OCI-LY1 (cell line): ENCODE results near the gene DPF1.

Experiments
- H2AFZ ChIP-seq: fragments of 200-600 bp; sonication (generic), shearing (Covaris generic); 2 replicates; pipeline ENCODE4 v1.6.0; 2014; ENCODE audit warnings: antibody characterized with exemption, mild to moderate bottlenecking, low read length
- H3F3A ChIP-seq: fragments of 200-600 bp; sonication (generic), shearing (Covaris generic); 2 replicates; pipeline ENCODE4 v1.6.0; 2014; ENCODE audit warnings: mild to moderate bottlenecking, antibody characterized with exemption, low read length, moderate library complexity; ENCODE audit not compliant: insufficient read depth
- H3K27ac ChIP-seq: fragments of 200-600 bp; sonication (generic); 2 replicates; pipeline ENCODE4 v1.5.1; 2014; ENCODE audit warnings: low read length, mixed run types, mild to moderate bottlenecking, low read depth; ENCODE audit not compliant: poor library complexity, severe bottlenecking
- H3K27me3 ChIP-seq: fragments of 200-600 bp; sonication (generic); 2 replicates; pipeline ENCODE4 v1.6.0; 2014; ENCODE audit warnings: antibody characterized with exemption, mild to moderate bottlenecking, low read length, moderate library complexity; ENCODE audit not compliant: insufficient read depth
- H3K36me3 ChIP-seq: fragments of 200-600 bp; sonication (generic); 2 replicates; pipeline ENCODE4 v1.6.1; 2014; ENCODE audit warnings: mild to moderate bottlenecking, antibody characterized with exemption, low read length, moderate library complexity, mixed read lengths; ENCODE audit not compliant: insufficient read depth
- H3K4me1 ChIP-seq: fragments of 200-600 bp; sonication (generic); 2 replicates; pipeline ENCODE4 v1.5.1; 2014; ENCODE audit warnings: mild to moderate bottlenecking, low read length, moderate library complexity; ENCODE audit not compliant: insufficient read depth, severe bottlenecking
- H3K4me2 ChIP-seq: fragments of 200-600 bp; sonication (generic), shearing (Covaris generic); 2 replicates; pipeline ENCODE4 v1.6.1; 2014; ENCODE audit warnings: low read length
- H3K4me3 ChIP-seq: fragments of 200-600 bp; sonication (generic); 2 replicates; pipeline ENCODE4 v1.5.1; 2014; ENCODE audit warnings: low read length, low read depth, mild to moderate bottlenecking, mixed read lengths; ENCODE audit not compliant: poor library complexity, severe bottlenecking
- H3K79me2 ChIP-seq: fragments of 200-600 bp; shearing (Covaris generic); 2 replicates; pipeline ENCODE4 v1.6.1; 2016; ENCODE audit warnings: mixed run types, low read length, mixed read lengths; ENCODE audit not compliant: insufficient read depth
- H3K9ac ChIP-seq: fragments of 200-600 bp; sonication (generic), shearing (Covaris generic); 2 replicates; pipeline ENCODE4 v1.6.1; 2014; ENCODE audit warnings: mild to moderate bottlenecking, low read length, mixed read lengths
- H3K9me2 ChIP-seq: fragments of 200-600 bp; sonication (generic), shearing (Covaris generic); 2 replicates; pipeline ENCODE4 v1.6.1; 2014; ENCODE audit warnings: low read depth, mild to moderate bottlenecking, low read length, mixed read lengths
- H3K9me3 ChIP-seq: fragments of 200-600 bp; shearing (Covaris generic); 2 replicates; pipeline ENCODE4 v1.6.1; 2014; ENCODE audit warnings: low read length, mixed read lengths
- H4K20me1 ChIP-seq: fragments of 200-600 bp; sonication (generic), shearing (Covaris generic); 2 replicates; pipeline ENCODE4 v1.6.0; 2016; ENCODE audit warnings: mild to moderate bottlenecking, low read length; ENCODE audit not compliant: insufficient read depth
- CTCF ChIP-seq: fragments of 200-600 bp; sonication (generic), shearing (Covaris generic); IDR thresholded peaks from 2 replicates; pipeline ENCODE4 v1.5.1; 2017; ENCODE audit warnings: mild to moderate bottlenecking, antibody characterized with exemption, low read length, moderate library complexity, mixed read lengths
- EZH2 ChIP-seq: fragments of 200-600 bp; sonication (generic), shearing (Covaris generic); IDR thresholded peaks from 2 replicates; pipeline ENCODE4 v1.8.0; 2017; ENCODE audit warnings: borderline replicate concordance, mixed run types, mild to moderate bottlenecking, antibody characterized with exemption, low read length, moderate library complexity, mixed read lengths

Gene DPF1

GRCh38 chr19:38239816-38240215 is 15.8 kb upstream of the DPF1 start:
- Histone ChIP-seq H3K9me3 (no peaks in the 10 kb centered on the region), H3K4me1 (peaks cover 8% of the 10 kb centered on the region), H3K79me2 (no peaks in the 10 kb centered on the region), H3K27me3 (no peaks in the 10 kb centered on the region), H4K20me1 (no peaks in the 10 kb centered on the region), H3K9me2 (no peaks in the 10 kb centered on the region), H3K4me2 (no peak overlapping the region), H3K4me3 (no peak overlapping the region), H3K27ac (no peak overlapping the region), H3F3A (no peaks in the 10 kb centered on the region), H3K36me3 (no peaks in the 10 kb centered on the region), H3K9ac (no peak overlapping the region), H2AFZ (no peak overlapping the region)
- no peak for TF ChIP-seq CTCF
- no peak for TF ChIP-seq EZH2

- no peaks in the 10 kb centered on the region for H3K9me3 ChIP-seq
- no peak overlapping the region for H3K4me3 ChIP-seq
- H3K9me2 ChIP-seq, result no peaks in the 10 kb centered on the region
- no peaks in the 10 kb centered on the region for H3K36me3 ChIP-seq
- H3K27ac ChIP-seq, result no peak overlapping the region
- H4K20me1 ChIP-seq, result no peaks in the 10 kb centered on the region
- H3K9ac ChIP-seq, result no peak overlapping the region
- H2AFZ ChIP-seq, result no peak overlapping the region
- H3K79me2 ChIP-seq, result no peaks in the 10 kb centered on the region
- no peaks in the 10 kb centered on the region for H3F3A ChIP-seq
- no peak overlapping the region for H3K4me2 ChIP-seq
- no peaks in the 10 kb centered on the region for H3K4me1 ChIP-seq
- no peaks in the 10 kb centered on the region for H3K27me3 ChIP-seq
- TF ChIP-seq CTCF (no peak), EZH2 (no peak)
Observed at GRCh38 chr19:38234615-38235014, 10.6 kb upstream of the DPF1 start.

GRCh38 chr19:38233740-38234251 is 9.8 kb upstream of the DPF1 start:
- Histone ChIP-seq H3K36me3 (no peaks in the 10 kb centered on the region), H2AFZ (no peak overlapping the region), H3K4me1 (peaks cover 5% of the 10 kb centered on the region), H4K20me1 (no peaks in the 10 kb centered on the region), H3K79me2 (no peaks in the 10 kb centered on the region), H3K9me2 (no peaks in the 10 kb centered on the region), H3K27ac (no peak overlapping the region), H3K27me3 (no peaks in the 10 kb centered on the region), H3K4me2 (no peak overlapping the region), H3K9ac (no peak overlapping the region), H3K9me3 (no peaks in the 10 kb centered on the region), H3K4me3 (no peak overlapping the region), H3F3A (no peaks in the 10 kb centered on the region)
- TF ChIP-seq EZH2, result no peak
- TF ChIP-seq CTCF, result peak; percentile 91
